K562 (cell line): Measurements from ENCODE around the gene CUL4B. TPM values are rescaled to one million over a fixed set of nuclear protein-coding genes. Genes with fewer than 3 reads are reported as not detected.

Source experiments
- ATAC-seq: fragments of 200-7000 bp; cut with Tn5 transposase; 3 replicates; pipeline ENCODE4 v1.9.1; 2020; ENCODE audit warnings: moderate library complexity
- BruUV-seq: library from RNA; stranded (reverse); fragments of 400-500 nt; replicated peaks from 2 replicates; lab custom pipeline; 2021; lab: Mats Ljungman, UMichigan
- CTCF ChIA-PET: fragments of 300-600 bp; formaldehyde crosslinking; extraction: SDS; loops from one replicate; lab custom pipeline; 2021; ENCODE audit warnings: low intra/inter-chr PET ratio; lab: Yijun Ruan, JAX
- POLR2A ChIA-PET: fragments of 300-600, 350-650 bp; sonication (Branson Sonifier 250); formaldehyde crosslinking; extraction: SDS; loops from one replicate; lab custom pipeline; 2021; ENCODE audit warnings: antibody characterized with exemption, inconsistent platforms; lab: Yijun Ruan, JAX
- DNase-seq, 4 experiments: peaks; one replicate each; pipeline versions ENCODE4 v3.0.0 to v3.0.0-alpha.2; 2011 to 2018; ENCODE audit warnings: low spot score in 3 of 4, mixed read lengths in 3 of 4; ENCODE audit errors: extremely low read depth in 1 of 4
- FAIRE-seq: peaks from 2 replicates; lab custom pipeline; 2011; peaks lifted over from hg19 to GRCh38; lab: Jason Lieb, UNC
- H2AFZ ChIP-seq: 2 replicates; pipeline ENCODE4 v1.6.0; 2011; ENCODE audit warnings: low read depth, low read length, control low read depth, inconsistent platforms
- H3K27ac ChIP-seq: fragments of 200-600 bp; 3 replicates; pipeline ENCODE4 v1.8.0; 2011; ENCODE audit warnings: low read depth, mild to moderate bottlenecking, control low read depth, inconsistent platforms, low read length, moderate library complexity, mixed read lengths; ENCODE audit errors: extremely low read depth
- H3K27me3 ChIP-seq, 2 experiments: fragments of 300-600 bp in 1 of 2; 2 replicates in 1 of 2; 3 replicates in 1 of 2; pipeline versions ENCODE4 v1.6.0 to v1.8.0; 2011; ENCODE audit warnings: inconsistent platforms in 2 of 2, low read length in 2 of 2, mild to moderate bottlenecking in 1 of 2, mixed read lengths in 1 of 2, moderate library complexity in 1 of 2; ENCODE audit not compliant: control insufficient read depth in 2 of 2, insufficient read depth in 2 of 2
- H3K36me3 ChIP-seq: fragments of 300-600 bp; 3 replicates; pipeline ENCODE4 v1.8.0; 2011; ENCODE audit warnings: mild to moderate bottlenecking, low read length, inconsistent platforms; ENCODE audit not compliant: control insufficient read depth, insufficient read depth
- H3K4me1 ChIP-seq, 2 experiments: fragments of 200-600 bp in 1 of 2; replicated peaks in 1 of 2; 2 replicates in 1 of 2; 3 replicates in 1 of 2; pipeline versions ENCODE4 v1.5.1 to v1.8.0; 2011; ENCODE audit warnings: inconsistent platforms in 2 of 2, low read length in 2 of 2, mild to moderate bottlenecking in 1 of 2, mixed read lengths in 1 of 2, moderate library complexity in 1 of 2; ENCODE audit not compliant: control insufficient read depth in 2 of 2, insufficient read depth in 2 of 2
- H3K4me2 ChIP-seq: 2 replicates; pipeline ENCODE4 v1.6.1; 2011; ENCODE audit warnings: low read length, control low read depth, inconsistent platforms, mixed read lengths; ENCODE audit not compliant: insufficient read depth
- H3K4me3 ChIP-seq: fragments of 200-600 bp; sonication (generic), shearing (Covaris generic); 2 replicates; pipeline ENCODE4 v1.5.1; 2016; ENCODE audit warnings: control low read depth, inconsistent platforms
- H3K79me2 ChIP-seq: fragments of 200-600 bp; 3 replicates; pipeline ENCODE4 v1.8.0; 2011; ENCODE audit warnings: low read length, inconsistent platforms; ENCODE audit not compliant: control insufficient read depth, insufficient read depth
- H3K9ac ChIP-seq, 2 experiments: 2 replicates each; pipeline versions ENCODE4 v1.6.0 to v1.6.1; 2011; ENCODE audit warnings: low read depth in 2 of 2, low read length in 2 of 2, control low read depth in 1 of 2, inconsistent platforms in 1 of 2, mild to moderate bottlenecking in 1 of 2, mixed read lengths in 1 of 2; ENCODE audit not compliant: insufficient read depth in 1 of 2
- H3K9me1 ChIP-seq: one replicate; pipeline ENCODE4 v1.6.0; 2011; ENCODE audit warnings: inconsistent platforms, mild to moderate bottlenecking, low read length, moderate library complexity; ENCODE audit not compliant: control insufficient read depth, insufficient read depth
- H3K9me3 ChIP-seq: replicated peaks from 2 replicates; pipeline ENCODE4 v1.5.1; 2011; ENCODE audit warnings: low read depth, low read length, inconsistent platforms; ENCODE audit not compliant: control insufficient read depth, insufficient read depth
- H4K20me1 ChIP-seq: replicated peaks from 2 replicates; pipeline ENCODE4 v1.6.1; 2011; ENCODE audit warnings: low read length, inconsistent platforms, mixed read lengths; ENCODE audit not compliant: control insufficient read depth, insufficient read depth
- EP300 ChIP-seq: IDR thresholded peaks from 2 replicates; pipeline ENCODE4 v1.6.1; 2012; ENCODE audit warnings: low read length, improper control_type of control experiment
- LARP7 ChIP-seq: fragments of 450-650 bp; IDR thresholded peaks from 2 replicates; pipeline ENCODE4 v1.6.1; 2016
- MLX ChIP-seq, 2 experiments: fragments of 450-650 bp in 1 of 2; sonication (generic) in 1 of 2; formaldehyde crosslinking; conservative IDR thresholded peaks; 2 replicates each; pipeline versions ENCODE4 v1.4.0 to v1.8.1; 2020 to 2022; ENCODE audit warnings: mild to moderate bottlenecking in 1 of 2, missing genetic modification reagents in 1 of 2
- MXI1 ChIP-seq: IDR thresholded peaks from 2 replicates; pipeline ENCODE4 v1.6.1; 2011; ENCODE audit warnings: low read depth, mild to moderate bottlenecking, improper control_type of control experiment, low read length
- NFIX ChIP-seq: fragments of 250-450 bp; sonication (Bioruptor Pico); IDR thresholded peaks from 2 replicates; pipeline ENCODE4 v1.4.0; 2020; ENCODE audit warnings: low read depth, mild to moderate bottlenecking, moderate library complexity
- PHF20 ChIP-seq: fragments of 450-650 bp; IDR thresholded peaks from 2 replicates; pipeline ENCODE4 v1.6.1; 2018; ENCODE audit not compliant: partially characterized antibody
- SIX5 ChIP-seq, 2 experiments: IDR thresholded peaks; 2 replicates each; pipeline ENCODE4 v1.6.1; 2011; ENCODE audit warnings: low read length in 2 of 2, borderline replicate concordance in 1 of 2, low read depth in 1 of 2, mild to moderate bottlenecking in 1 of 2, moderate library complexity in 1 of 2; ENCODE audit not compliant: insufficient read depth in 1 of 2
- SNIP1 ChIP-seq: fragments of 450-650 bp; IDR thresholded peaks from 2 replicates; pipeline ENCODE4 v1.7.1; 2017; ENCODE audit warnings: low read depth, mild to moderate bottlenecking
- TSHZ1 ChIP-seq: fragments of 250-450 bp; sonication (Bioruptor Pico); IDR thresholded peaks from 2 replicates; pipeline ENCODE4 v1.4.0; 2020; ENCODE audit warnings: mild to moderate bottlenecking, moderate library complexity
- ZBTB5 ChIP-seq: fragments of 450-650 bp; IDR thresholded peaks from 2 replicates; pipeline ENCODE4 v1.6.1; 2017; ENCODE audit warnings: antibody characterized with exemption
- ZFP30 ChIP-seq: fragments of 250-450 bp; sonication (Bioruptor Pico); IDR thresholded peaks from 2 replicates; pipeline ENCODE4 v1.8.0; 2022; ENCODE audit warnings: moderate library complexity, mild to moderate bottlenecking, inconsistent platforms, borderline replicate concordance
- ZFP36 ChIP-seq: fragments of 150-350 bp; IDR thresholded peaks from 2 replicates; pipeline ENCODE4 v1.6.1; 2018; ENCODE audit warnings: low read length, low read depth; ENCODE audit not compliant: partially characterized antibody
- ZFPM2 ChIP-seq: fragments of 250-450 bp; sonication (Bioruptor Pico); IDR thresholded peaks from 2 replicates; pipeline ENCODE4 v1.5.1; 2022; ENCODE audit warnings: mild to moderate bottlenecking
- ZFX ChIP-seq: sonication (generic); formaldehyde crosslinking; IDR thresholded peaks from 2 replicates; pipeline ENCODE4 v1.8.0; 2022; ENCODE audit warnings: mild to moderate bottlenecking, missing genetic modification reagents, moderate library complexity
- ZNF184 ChIP-seq: sonication (generic); formaldehyde crosslinking; IDR thresholded peaks from 2 replicates; pipeline ENCODE4 v1.5.0; 2020; ENCODE audit warnings: missing genetic modification reagents
- WGBS: fragments of 100-300 bp; shearing (Covaris generic); methylation state at CpG from one replicate; pipeline ENCODE4 v1.1.6; 2016; ENCODE audit warnings: low coverage, mixed read lengths; ENCODE audit not compliant: insufficient coverage; ENCODE audit errors: missing lambda C conversion rate; 5-methylcytosine and 5-hydroxymethylcytosine counted together
- in situ Hi-C: fragments of 300-500 bp; cut with MboI; formaldehyde crosslinking; loops from 4 replicates; pipeline ENCODE4 v1.15.0; 2018; ENCODE audit warnings: inconsistent platforms, mixed read lengths
- intact Hi-C: fragments of 100-400 bp; cut with micrococcal nuclease; formaldehyde crosslinking; loops from 2 replicates; pipeline ENCODE4 v1.14.2; 2022
- polyA plus RNA-seq, 8 experiments: library from polyadenylated mRNA; depleted of rRNA in 4 of 8; stranded (reverse) in 5 of 8; unstranded in 3 of 8; fragments of >200 nt; fragmentation: Nextera tagmentation in 2 of 8; fragmentation: Illumina TruSeq in 1 of 8; extraction: Ambion mirVana in 2 of 8; extraction: Trizol in 1 of 8; gene quantifications; 2 replicates each; pipeline versions ENCODE4 v1.2.1 to v1.2.3, GENCODE V29; 2011 to 2014; ENCODE audit warnings: inconsistent platforms in 1 of 8, missing spikeins in 1 of 8
- total RNA-seq, 7 experiments: library from RNA; depleted of rRNA in 6 of 7; stranded (reverse); fragments of >200 nt in 6 of 7; fragmentation: Illumina TruSeq in 2 of 7; extraction: Trizol in 2 of 7; gene quantifications; 2 replicates each; pipeline versions ENCODE4 v1.2.1 to v1.2.3, GENCODE V29; 2011 to 2021; ENCODE audit warnings: low replicate concordance in 1 of 7

CUL4B gene
- total and polyA plus RNA-seq, 9 of the 15 experiments (the other 6 are each of a cell fraction or from before 2014, with no cell fraction given), result 15.0 to 41.7 (median 37.5) TPM

GRCh38 chrX:120603707-120604360 is 43.1 kb upstream of the CUL4B start, which contains the start of gene MCTS1:
TSS of gene MCTS1 (plus strand) at chrX:120604101. CDS start at chrX:120604237, 136 bp downstream.
- H2AFZ ChIP-seq, result peak within 1 kb of the TSS; percentile 95
- H3K9me3 ChIP-seq, result no peaks in the 10 kb centered on the region
- no peaks in the 10 kb centered on the region for H3K27me3 ChIP-seq
- peak within 1 kb of the TSS; percentile 92 for H3K4me2 ChIP-seq
- H4K20me1 ChIP-seq, result no peaks in the 10 kb centered on the region
- no peaks in the 10 kb centered on the region for H3K9me1 ChIP-seq
- 1% methylated on average over 27 of the region's 31 CpGs for WGBS
- POLR2A ChIA-PET, result interaction anchor here (0.6 to 2.1 kb wide), 8 partner anchors 10 to 1018 kb away, joined by 3 to 15 read pairs (median 3); partner anchors contain the start of gene CUL4B
- H3K4me1 ChIP-seq, result no peaks in the 10 kb centered on the region; a peak in 2 of 5 replicates
- H3K36me3 ChIP-seq, result peaks cover 30% of the 10 kb centered on the region; the same call in 2 of the 3 replicates
- H3K9ac ChIP-seq, result peak within 1 kb of the TSS; percentile 86 to 96
- in situ Hi-C loops, result no loop called here
- H3K27ac ChIP-seq, result peak within 1 kb of the TSS; percentile 95
- ATAC-seq, result peak; percentile 98
- intact Hi-C loops, result loop anchor here (1.0 kb wide), 1 partner anchor 43 kb away; no protein-coding TSS in a partner anchor
- H3K79me2 ChIP-seq, result peaks cover 34% of the 10 kb centered on the region
- peak; percentile 67 to 94 (median 76) for DNase-seq
- FAIRE-seq, result peak; percentile 94
- peak within 1 kb of the TSS; percentile 86 for H3K4me3 ChIP-seq
- no TSS peak for BruUV-seq
- CTCF ChIA-PET, result no interaction called here
- TF ChIP-seq ZFP36 (no peak), NFIX (no peak), MLX (CRISPR knock-in tag; conservative IDR thresholded peaks at IDR 0.05) (no peak), ZFX (CRISPR knock-in tag) (peak; percentile 55; the same call in 1 of the 2 replicates), MXI1 (peak; percentile 20; the same call in 1 of the 2 replicates), PHF20 (no peak), ZNF184 (no peak), ZBTB5 (no peak), TSHZ1 (CRISPR knock-in tag) (no peak), SIX5 (IDR thresholded peaks at IDR 0.05; ENCODE audit: borderline replicate concordance in 1 of 2, insufficient read depth in 1 of 2, low read depth in 1 of 2, low read length in 2 of 2) (no peak), ZFP30 (CRISPR knock-in tag) (no peak), SNIP1 (no peak), LARP7 (no peak), ZFPM2 (CRISPR knock-in tag) (no peak), EP300 (peak; percentile 50)
